PFSK-1 (cell line): ENCODE data around the gene PARM1.

Experiments used
- FOXP2 ChIP-seq: optimal IDR thresholded peaks from 2 replicates; pipeline ENCODE3; 2011; ENCODE audit warnings: borderline replicate concordance, control low read depth, inconsistent platforms; ENCODE audit not compliant: insufficient read depth; ENCODE audit errors: extremely low read length, extremely low read depth
- POLR2AphosphoS5 ChIP-seq: IDR thresholded peaks from 2 replicates; pipeline ENCODE4 v1.6.1; 2012; ENCODE audit warnings: low read depth, mild to moderate bottlenecking, control low read depth, low read length, moderate library complexity
- REST ChIP-seq, 2 experiments: IDR thresholded peaks; 2 replicates each; pipeline versions ENCODE4 v1.6.1 to v1.8.0; 2011 to 2012; ENCODE audit warnings: low read depth in 2 of 2, low read length in 2 of 2, control low read depth in 1 of 2, inconsistent platforms in 1 of 2, mild to moderate bottlenecking in 1 of 2, moderate library complexity in 1 of 2; ENCODE audit not compliant: insufficient read depth in 1 of 2
- SIN3A ChIP-seq: IDR thresholded peaks from 2 replicates; pipeline ENCODE4 v1.6.1; 2012; ENCODE audit warnings: mild to moderate bottlenecking, low read length, moderate library complexity, borderline replicate concordance; ENCODE audit not compliant: insufficient read depth
- TAF1 ChIP-seq: IDR thresholded peaks from 2 replicates; pipeline ENCODE4 v1.6.1; 2012; ENCODE audit warnings: low read length, control low read depth, borderline replicate concordance; ENCODE audit not compliant: insufficient read depth

PARM1 gene

GRCh38 chr4:75087865-75088264 lies 154.9 kb downstream of the PARM1 start:
- TF ChIP-seq SIN3A, result no peak
- no peak for TF ChIP-seq REST (IDR thresholded peaks at IDR 0.05; ENCODE audit: insufficient read depth in 1 of 2, low read depth in 2 of 2, low read length in 2 of 2)
- TF ChIP-seq POLR2AphosphoS5, result no peak
- TF ChIP-seq FOXP2, result no peak
- TF ChIP-seq TAF1, result no peak

GRCh38 chr4:75089206-75089605 lies 156.3 kb downstream of the PARM1 start:
- TF ChIP-seq FOXP2 (no peak), TAF1 (no peak), POLR2AphosphoS5 (no peak), REST (IDR thresholded peaks at IDR 0.05; ENCODE audit: insufficient read depth in 1 of 2, low read depth in 2 of 2, low read length in 2 of 2) (no peak), SIN3A (no peak)

GRCh38 chr4:75099321-75099720 lies 166.4 kb downstream of the PARM1 start:
- TF ChIP-seq POLR2AphosphoS5 (no peak), REST (IDR thresholded peaks at IDR 0.05; ENCODE audit: insufficient read depth in 1 of 2, low read depth in 2 of 2, low read length in 2 of 2) (no peak), TAF1 (no peak), FOXP2 (no peak), SIN3A (no peak)
